SJSA1 (cell line): ENCODE data around the gene INTS3. TPM values are rescaled to one million over a fixed set of nuclear protein-coding genes. Genes with fewer than 3 reads are reported as not detected.
"Not testable (repeated sequence)": the region's sequence is repeated elsewhere in the genome, so short reads cannot be mapped to it uniquely, and the experiment has no call there.

Experiments used
- DNase-seq, 2 experiments: peaks; one replicate each; pipeline ENCODE4 v3.0.0-alpha.2; 2015 to 2020; ENCODE audit warnings: low spot score in 2 of 2, low read depth in 1 of 2
- H3K27ac ChIP-seq: fragments of 250-450 bp; sonication (Bioruptor Pico); 2 replicates; pipeline ENCODE4 v1.5.1; 2020; ENCODE audit warnings: mild to moderate bottlenecking, moderate library complexity
- H3K27me3 ChIP-seq: fragments of 250-450 bp; sonication (Bioruptor Pico); replicated peaks from 2 replicates; pipeline ENCODE4 v1.5.1; 2020; ENCODE audit warnings: mild to moderate bottlenecking, moderate library complexity
- H3K36me3 ChIP-seq: fragments of 250-450 bp; sonication (Bioruptor Pico); 2 replicates; pipeline ENCODE4 v1.5.1; 2020; ENCODE audit warnings: mild to moderate bottlenecking
- H3K4me1 ChIP-seq: fragments of 250-450 bp; sonication (Bioruptor Pico); replicated peaks from 2 replicates; pipeline ENCODE4 v1.6.1; 2021; ENCODE audit warnings: mild to moderate bottlenecking
- H3K4me3 ChIP-seq: fragments of 250-450 bp; sonication (Bioruptor Pico); 2 replicates; pipeline ENCODE4 v1.5.1; 2020; ENCODE audit warnings: mild to moderate bottlenecking
- H3K9me3 ChIP-seq: fragments of 250-450 bp; sonication (Bioruptor Pico); replicated peaks from 2 replicates; pipeline ENCODE4 v1.5.1; 2020; ENCODE audit warnings: mild to moderate bottlenecking
- total RNA-seq: library from RNA; depleted of rRNA; stranded (reverse); fragments of >200 nt; shearing (Covaris generic); gene quantifications from 2 replicates; pipeline ENCODE4 v1.2.3, GENCODE V29; 2014

The INTS3 gene
- total RNA-seq, 1 experiment from 2014 or later = 23.4 TPM

DNA sequence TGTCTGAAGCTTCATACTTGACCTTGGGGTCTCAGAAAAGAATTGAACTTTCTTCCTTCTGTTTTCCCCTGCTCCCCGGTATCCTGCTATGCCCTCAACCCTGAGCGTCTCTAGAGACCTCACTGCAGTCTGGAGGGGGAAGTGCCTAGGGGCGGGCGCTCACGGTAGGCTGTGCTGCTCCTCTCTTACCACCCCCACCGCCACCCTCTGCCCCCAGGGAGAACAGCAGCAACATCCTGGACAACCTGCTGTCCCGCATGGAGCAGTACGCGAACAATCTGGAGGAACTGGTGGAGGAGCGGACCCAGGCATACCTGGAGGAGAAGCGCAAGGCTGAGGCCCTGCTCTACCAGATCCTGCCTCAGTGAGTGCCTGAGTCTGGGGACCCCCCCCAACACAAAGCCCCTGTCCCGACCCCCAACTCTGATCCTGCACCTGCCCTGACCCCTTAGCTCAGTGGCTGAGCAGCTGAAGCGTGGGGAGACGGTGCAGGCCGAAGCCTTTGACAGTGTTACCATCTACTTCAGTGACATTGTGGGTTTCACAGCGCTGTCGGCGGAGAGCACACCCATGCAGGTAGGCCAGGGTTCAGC is 39.0 kb upstream of the INTS3 start:
- H3K36me3 ChIP-seq = no peaks in the 10 kb centered on the region
- H3K27ac ChIP-seq = no peak overlapping the region
- no peaks in the 10 kb centered on the region for H3K9me3 ChIP-seq
- H3K4me1 ChIP-seq = no peaks in the 10 kb centered on the region
- no peak for DNase-seq
- H3K4me3 ChIP-seq = no peak overlapping the region
- 0 out of 2 replicates have a peak, but pooled peaks cover 9% of the 10 kb centered on the region for H3K27me3 ChIP-seq

GRCh38 chr1:153693466-153693865 is 34.4 kb upstream of the INTS3 start:
- Histone ChIP-seq H3K4me1 (no peaks in the 10 kb centered on the region), H3K4me3 (no peak overlapping the region), H3K27me3 (0 out of 2 replicates have a peak, but pooled peaks cover 5% of the 10 kb centered on the region), H3K27ac (no peak overlapping the region), H3K9me3 (no peaks in the 10 kb centered on the region), H3K36me3 (no peaks in the 10 kb centered on the region)
- DNase-seq = no peak

GRCh38 chr1:153696741-153697140 is 31.1 kb upstream of the INTS3 start:
- Histone ChIP-seq H3K27me3 (no peaks in the 10 kb centered on the region), H3K4me1 (no peaks in the 10 kb centered on the region), H3K9me3 (no peaks in the 10 kb centered on the region), H3K36me3 (no peaks in the 10 kb centered on the region), H3K27ac (no peak overlapping the region), H3K4me3 (no peak overlapping the region)
- DNase-seq = no peak

DNA sequence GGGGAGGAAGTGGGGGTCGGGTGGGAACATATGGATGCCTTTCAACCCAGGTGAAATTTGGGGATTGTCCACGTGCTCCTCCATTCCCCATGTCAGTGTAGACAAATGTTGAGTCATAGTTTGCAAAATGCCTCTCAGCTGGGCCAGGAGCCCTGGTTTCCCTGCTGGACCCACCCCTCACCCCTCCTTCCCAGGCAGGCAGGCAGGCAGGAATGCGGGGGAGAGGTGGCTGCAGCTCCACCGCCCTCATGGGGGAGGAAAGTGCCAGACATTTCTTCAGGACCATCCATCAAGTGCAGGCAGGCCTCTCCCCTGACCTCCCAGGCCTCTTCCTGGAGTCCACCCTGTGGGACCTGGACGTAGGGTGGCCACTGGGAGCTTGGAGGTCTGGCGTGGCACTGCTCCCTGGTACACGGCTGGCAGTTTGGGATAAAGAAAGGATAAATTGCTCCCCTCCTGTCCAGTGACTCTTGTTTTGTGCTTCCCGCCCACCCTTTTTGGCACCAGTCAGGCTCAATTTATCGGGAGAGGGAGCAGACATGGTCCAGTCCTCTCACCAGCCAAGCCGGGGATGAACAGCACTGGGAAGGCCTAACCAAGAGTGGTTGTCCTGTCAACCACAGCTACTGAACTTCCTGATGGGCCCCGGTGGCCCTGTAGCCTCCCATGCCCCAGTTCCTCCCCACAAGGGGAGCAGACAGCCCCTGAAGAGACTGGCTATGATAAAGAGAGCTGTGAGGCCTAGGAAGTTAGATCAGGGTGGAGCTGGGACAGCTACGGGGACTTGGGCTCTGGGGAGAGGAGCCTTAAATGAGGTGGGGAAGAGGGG is 30.4 kb upstream of the INTS3 start:
- H3K9me3 ChIP-seq = no peaks in the 10 kb centered on the region
- no peak overlapping the region for H3K4me3 ChIP-seq
- H3K36me3 ChIP-seq = no peaks in the 10 kb centered on the region
- H3K4me1 ChIP-seq = no peaks in the 10 kb centered on the region
- H3K27ac ChIP-seq = no peak overlapping the region
- no peaks in the 10 kb centered on the region for H3K27me3 ChIP-seq
- no peak for DNase-seq

- no peaks in the 10 kb centered on the region for H3K9me3 ChIP-seq
- H3K27me3 ChIP-seq = no peaks in the 10 kb centered on the region
- no peaks in the 10 kb centered on the region for H3K4me1 ChIP-seq
- H3K36me3 ChIP-seq = no peaks in the 10 kb centered on the region
- no peak overlapping the region for H3K4me3 ChIP-seq
- no peak overlapping the region for H3K27ac ChIP-seq
- DNase-seq = no peak
Measured at GRCh38 chr1:153698020-153698922, 29.6 kb upstream of the INTS3 start.

DNA sequence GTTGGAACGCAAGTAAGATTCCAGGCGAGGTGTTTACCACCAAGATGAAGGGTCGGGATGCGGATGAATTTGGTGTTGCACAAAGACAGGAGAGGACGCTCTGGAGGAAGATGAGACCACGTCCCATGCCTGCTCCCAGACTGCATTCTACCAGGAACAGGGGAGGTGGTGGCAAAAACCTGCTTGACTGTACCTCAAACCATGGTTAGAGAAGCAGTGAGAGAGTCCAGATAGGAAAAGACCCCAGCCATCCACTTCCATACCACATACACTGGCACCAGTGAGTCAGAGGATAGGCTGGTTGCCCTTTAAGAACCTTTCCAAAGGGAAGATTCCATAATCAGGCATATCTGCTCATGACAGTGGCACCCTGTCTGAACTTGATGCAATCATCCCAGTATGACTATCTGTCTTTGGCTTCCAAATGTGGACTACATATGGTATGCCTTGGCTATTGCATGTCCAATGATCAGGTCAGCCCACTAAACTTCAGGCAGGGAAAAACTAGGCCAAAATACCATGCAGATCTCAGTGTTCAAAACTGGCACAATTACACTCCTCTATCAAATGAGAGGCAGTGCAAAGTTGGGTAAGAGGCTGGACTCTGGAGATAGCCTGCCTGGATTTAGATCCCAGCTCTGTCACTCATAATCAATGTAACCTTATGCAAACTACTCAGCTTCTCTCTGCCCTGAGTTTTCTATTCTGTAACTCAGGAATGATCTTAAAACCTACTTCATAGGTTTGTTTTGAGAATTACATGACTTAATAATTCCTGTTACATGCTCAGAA is 28.7 kb upstream of the INTS3 start:
- H3K27me3 ChIP-seq = no peaks in the 10 kb centered on the region
- H3K27ac ChIP-seq = no peak overlapping the region
- H3K4me3 ChIP-seq = no peak overlapping the region
- no peaks in the 10 kb centered on the region for H3K4me1 ChIP-seq
- H3K9me3 ChIP-seq = no peaks in the 10 kb centered on the region
- no peak for DNase-seq
- no peaks in the 10 kb centered on the region for H3K36me3 ChIP-seq

GRCh38 chr1:153699768-153700167 is 28.1 kb upstream of the INTS3 start:
- Histone ChIP-seq H3K9me3 (no peaks in the 10 kb centered on the region), H3K36me3 (no peaks in the 10 kb centered on the region), H3K4me1 (no peaks in the 10 kb centered on the region), H3K27ac (no peak overlapping the region), H3K27me3 (no peaks in the 10 kb centered on the region), H3K4me3 (no peak overlapping the region)
- no peak for DNase-seq

DNA sequence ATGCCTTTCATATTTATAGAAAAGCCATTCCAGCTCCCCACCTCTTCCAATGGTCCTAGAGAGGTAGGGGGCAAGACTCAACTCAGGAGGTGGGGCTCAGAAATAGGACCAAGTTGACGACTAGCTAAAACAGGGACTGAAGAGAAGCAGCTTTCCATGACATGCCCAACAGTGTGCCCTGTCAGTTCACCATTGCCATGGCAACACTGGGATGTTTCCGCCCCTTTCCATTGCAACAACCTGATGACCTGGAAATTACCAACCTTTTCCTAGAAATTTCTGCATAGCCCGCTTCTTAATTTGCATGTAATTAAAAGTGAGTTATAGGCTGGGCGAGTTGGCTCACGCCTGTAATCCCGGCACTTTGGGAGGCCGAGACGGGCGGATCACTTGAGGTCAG is 22.4 kb upstream of the INTS3 start:
- H3K27me3 ChIP-seq = no peaks in the 10 kb centered on the region
- H3K27ac ChIP-seq = no peak overlapping the region
- no peak overlapping the region for H3K4me3 ChIP-seq
- H3K36me3 ChIP-seq = no peaks in the 10 kb centered on the region
- no peaks in the 10 kb centered on the region for H3K9me3 ChIP-seq
- H3K4me1 ChIP-seq = no peaks in the 10 kb centered on the region
- no peak for DNase-seq

- Histone ChIP-seq H3K36me3 (no peaks in the 10 kb centered on the region), H3K4me1 (no peaks in the 10 kb centered on the region), H3K27me3 (no peaks in the 10 kb centered on the region), H3K27ac (no peak overlapping the region), H3K9me3 (no peaks in the 10 kb centered on the region), H3K4me3 (no peak overlapping the region)
- DNase-seq = no peak
Measured at GRCh38 chr1:153711026-153711425, 16.8 kb upstream of the INTS3 start.

DNA sequence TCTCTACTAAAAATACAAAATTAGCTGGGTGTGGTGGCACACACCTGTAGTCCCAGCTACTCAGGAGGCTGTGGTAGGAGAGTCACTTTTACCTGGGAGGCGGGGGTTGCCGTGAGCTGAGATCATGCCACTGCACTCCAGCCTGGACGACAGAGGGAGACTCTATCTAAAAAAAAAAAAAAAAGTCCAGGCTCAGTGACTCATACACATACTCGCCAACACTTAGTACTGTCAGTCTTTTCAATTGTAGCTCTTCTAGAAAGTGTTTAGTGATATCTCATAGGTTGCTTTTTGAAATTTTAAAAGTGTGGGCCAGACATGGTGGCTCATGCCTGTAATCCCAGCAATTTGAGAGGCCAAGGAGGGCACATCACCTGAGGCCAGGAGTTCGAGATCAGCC is 11.6 kb upstream of the INTS3 start:
- DNase-seq, H3K4me3 ChIP-seq, H3K36me3 ChIP-seq, H3K27me3 ChIP-seq, H3K27ac ChIP-seq, H3K4me1 ChIP-seq, H3K9me3 ChIP-seq: not testable (repeated sequence)

- DNase-seq = no peak
- Histone ChIP-seq H3K27ac (no peak overlapping the region), H3K4me1 (no peaks in the 10 kb centered on the region), H3K27me3 (no peaks in the 10 kb centered on the region), H3K4me3 (no peak overlapping the region), H3K36me3 (no peaks in the 10 kb centered on the region), H3K9me3 (no peaks in the 10 kb centered on the region)
Measured at GRCh38 chr1:153717330-153717729, 10.5 kb upstream of the INTS3 start.

- Histone ChIP-seq H3K27me3 (no peaks in the 10 kb centered on the region), H3K27ac (no peak overlapping the region), H3K36me3 (no peaks in the 10 kb centered on the region), H3K4me1 (peaks cover 8% of the 10 kb centered on the region), H3K4me3 (no peak overlapping the region), H3K9me3 (no peaks in the 10 kb centered on the region)
- no peak for DNase-seq
Measured at GRCh38 chr1:153723687-153724086, 4.2 kb upstream of the INTS3 start.

DNA sequence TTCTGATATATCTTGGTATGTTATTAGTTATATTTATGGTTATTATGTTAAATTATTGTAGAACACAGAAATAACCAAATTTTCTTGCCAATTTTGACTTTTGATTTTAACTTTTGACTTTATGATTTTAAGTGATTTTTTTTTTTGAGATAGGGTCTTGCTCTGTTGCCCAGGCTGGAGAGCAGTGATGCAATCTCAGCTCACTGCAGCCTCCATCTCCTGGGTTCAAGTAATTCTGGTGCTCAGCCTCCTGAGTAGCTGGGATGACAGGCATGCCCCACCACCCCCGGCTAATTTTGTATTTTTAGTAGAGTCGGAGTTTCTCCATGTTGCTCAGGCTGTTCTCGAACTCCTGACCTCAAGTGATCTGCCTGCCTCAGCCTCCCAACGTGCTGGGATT is 3.2 kb upstream of the INTS3 start:
- DNase-seq, H3K27ac ChIP-seq: not testable (repeated sequence)

More for the DNA sequence above, 3.2 kb upstream of the INTS3 start:
- H3K4me1 ChIP-seq = peaks cover 12% of the 10 kb centered on the region
- not testable (repeated sequence) for H3K9me3 ChIP-seq, H3K36me3 ChIP-seq, H3K4me3 ChIP-seq, H3K27me3 ChIP-seq
